ENCODE measurements around the gene RUNDC1. TPM values are rescaled to one million over a fixed set of nuclear protein-coding genes. Genes with fewer than 3 reads are reported as not detected.

The RUNDC1 gene
- total RNA-seq, 1 experiment from 2014 or later: 11.2 TPM

DNA sequence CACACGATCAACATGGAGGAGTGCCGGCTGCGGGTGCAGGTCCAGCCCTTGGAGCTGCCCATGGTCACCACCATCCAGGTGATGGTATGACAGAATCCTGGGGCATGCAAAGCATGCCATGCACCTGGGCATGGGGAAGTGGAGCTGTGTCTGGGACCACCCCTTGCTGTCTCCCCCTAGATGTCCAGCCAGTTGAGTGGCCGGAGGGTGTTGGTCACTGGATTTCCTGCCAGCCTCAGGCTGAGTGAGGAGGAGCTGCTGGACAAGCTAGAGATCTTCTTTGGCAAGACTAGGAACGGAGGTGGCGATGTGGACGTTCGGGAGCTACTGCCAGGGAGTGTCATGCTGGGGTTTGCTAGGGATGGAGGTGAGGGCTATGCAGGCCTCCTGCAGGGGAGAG is 32.9 kb downstream of the RUNDC1 start:
- ChIA-PET POLR2A (no interaction called here), CTCF (no interaction called here)
- Histone ChIP-seq H3K4me3 (ENCODE audit: low read depth in 2 of 2, low read length in 2 of 2) (no peak overlapping the region), H3K27ac (ENCODE audit: low read length) (no peak overlapping the region), H3K36me3 (ENCODE audit: control insufficient read depth, insufficient read depth, low read length) (no peaks in the 10 kb centered on the region), H3K27me3 (ENCODE audit: control insufficient read depth, insufficient read depth, low read length) (no peaks in the 10 kb centered on the region), H3K9me3 (ENCODE audit: control insufficient read depth, insufficient read depth, low read depth, low read length) (no peaks in the 10 kb centered on the region), H3K4me1 (ENCODE audit: control insufficient read depth, insufficient read depth, low read length) (peaks cover 10% of the 10 kb centered on the region)
- intact Hi-C loops (cut with micrococcal nuclease; ENCODE audit: unreplicated experiment): no loop called here
- BruUV-seq (replicated peaks): no TSS peak
- in situ Hi-C loops (cut with HindIII; ENCODE audit: low pct_unique_long_range_greater_than_20kb, low sequenced_read_pairs): no loop called here
- DNase-seq (ENCODE audit: low read depth, low spot score) (no peak), ATAC-seq (no peak)
- no peak for TF ChIP-seq TCF7L2 (IDR thresholded peaks at IDR 0.05; ENCODE audit: low read depth, low read length)
- TF ChIP-seq SIN3A (IDR thresholded peaks at IDR 0.05; ENCODE audit: borderline replicate concordance, insufficient read depth, low read depth, low read length): no peak
- TF ChIP-seq POLR2AphosphoS5 (IDR thresholded peaks at IDR 0.05; ENCODE audit: low read depth, low read length): no peak
- TF ChIP-seq, protein P1, sequence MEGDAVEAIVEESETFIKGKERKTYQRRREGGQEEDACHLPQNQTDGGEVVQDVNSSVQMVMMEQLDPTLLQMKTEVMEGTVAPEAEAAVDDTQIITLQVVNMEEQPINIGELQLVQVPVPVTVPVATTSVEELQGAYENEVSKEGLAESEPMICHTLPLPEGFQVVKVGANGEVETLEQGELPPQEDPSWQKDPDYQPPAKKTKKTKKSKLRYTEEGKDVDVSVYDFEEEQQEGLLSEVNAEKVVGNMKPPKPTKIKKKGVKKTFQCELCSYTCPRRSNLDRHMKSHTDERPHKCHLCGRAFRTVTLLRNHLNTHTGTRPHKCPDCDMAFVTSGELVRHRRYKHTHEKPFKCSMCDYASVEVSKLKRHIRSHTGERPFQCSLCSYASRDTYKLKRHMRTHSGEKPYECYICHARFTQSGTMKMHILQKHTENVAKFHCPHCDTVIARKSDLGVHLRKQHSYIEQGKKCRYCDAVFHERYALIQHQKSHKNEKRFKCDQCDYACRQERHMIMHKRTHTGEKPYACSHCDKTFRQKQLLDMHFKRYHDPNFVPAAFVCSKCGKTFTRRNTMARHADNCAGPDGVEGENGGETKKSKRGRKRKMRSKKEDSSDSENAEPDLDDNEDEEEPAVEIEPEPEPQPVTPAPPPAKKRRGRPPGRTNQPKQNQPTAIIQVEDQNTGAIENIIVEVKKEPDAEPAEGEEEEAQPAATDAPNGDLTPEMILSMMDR (IDR thresholded peaks at IDR 0.05): no peak
- TF ChIP-seq, protein P2, sequence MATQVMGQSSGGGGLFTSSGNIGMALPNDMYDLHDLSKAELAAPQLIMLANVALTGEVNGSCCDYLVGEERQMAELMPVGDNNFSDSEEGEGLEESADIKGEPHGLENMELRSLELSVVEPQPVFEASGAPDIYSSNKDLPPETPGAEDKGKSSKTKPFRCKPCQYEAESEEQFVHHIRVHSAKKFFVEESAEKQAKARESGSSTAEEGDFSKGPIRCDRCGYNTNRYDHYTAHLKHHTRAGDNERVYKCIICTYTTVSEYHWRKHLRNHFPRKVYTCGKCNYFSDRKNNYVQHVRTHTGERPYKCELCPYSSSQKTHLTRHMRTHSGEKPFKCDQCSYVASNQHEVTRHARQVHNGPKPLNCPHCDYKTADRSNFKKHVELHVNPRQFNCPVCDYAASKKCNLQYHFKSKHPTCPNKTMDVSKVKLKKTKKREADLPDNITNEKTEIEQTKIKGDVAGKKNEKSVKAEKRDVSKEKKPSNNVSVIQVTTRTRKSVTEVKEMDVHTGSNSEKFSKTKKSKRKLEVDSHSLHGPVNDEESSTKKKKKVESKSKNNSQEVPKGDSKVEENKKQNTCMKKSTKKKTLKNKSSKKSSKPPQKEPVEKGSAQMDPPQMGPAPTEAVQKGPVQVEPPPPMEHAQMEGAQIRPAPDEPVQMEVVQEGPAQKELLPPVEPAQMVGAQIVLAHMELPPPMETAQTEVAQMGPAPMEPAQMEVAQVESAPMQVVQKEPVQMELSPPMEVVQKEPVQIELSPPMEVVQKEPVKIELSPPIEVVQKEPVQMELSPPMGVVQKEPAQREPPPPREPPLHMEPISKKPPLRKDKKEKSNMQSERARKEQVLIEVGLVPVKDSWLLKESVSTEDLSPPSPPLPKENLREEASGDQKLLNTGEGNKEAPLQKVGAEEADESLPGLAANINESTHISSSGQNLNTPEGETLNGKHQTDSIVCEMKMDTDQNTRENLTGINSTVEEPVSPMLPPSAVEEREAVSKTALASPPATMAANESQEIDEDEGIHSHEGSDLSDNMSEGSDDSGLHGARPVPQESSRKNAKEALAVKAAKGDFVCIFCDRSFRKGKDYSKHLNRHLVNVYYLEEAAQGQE (IDR thresholded peaks at IDR 0.05; ENCODE audit: insufficient read depth in 1 of 2, low read depth in 2 of 2, low read length in 1 of 2): no peak

DNA sequence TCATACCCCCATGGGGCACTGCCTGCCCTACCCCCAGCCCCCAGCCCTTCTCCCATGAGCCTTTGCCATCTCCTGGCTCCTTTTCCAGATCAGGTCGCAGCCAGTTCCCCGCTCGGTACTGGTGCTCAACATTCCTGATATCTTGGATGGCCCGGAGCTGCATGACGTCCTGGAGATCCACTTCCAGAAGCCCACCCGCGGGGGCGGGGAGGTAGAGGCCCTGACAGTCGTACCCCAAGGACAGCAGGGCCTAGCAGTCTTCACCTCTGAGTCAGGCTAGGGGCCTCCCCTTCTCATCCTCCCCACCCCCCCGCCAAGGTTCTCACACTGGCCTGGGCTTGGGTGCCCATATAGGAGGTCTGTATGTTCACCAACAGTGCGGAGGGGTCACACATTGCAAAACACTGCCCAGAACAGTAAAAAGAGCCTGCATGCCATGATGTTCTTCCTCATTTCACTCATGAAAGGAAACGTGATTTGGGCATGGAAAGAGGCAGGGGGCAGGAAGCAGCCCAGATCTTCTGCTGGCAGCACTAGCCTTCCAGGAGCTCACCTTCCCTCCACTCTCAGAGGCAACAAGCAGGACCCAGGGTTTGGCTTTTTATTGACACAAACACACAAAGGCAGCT is 33.8 kb downstream of the RUNDC1 start:
- no peaks in the 10 kb centered on the region for H3K27me3 ChIP-seq (ENCODE audit: control insufficient read depth, insufficient read depth, low read length)
- TF ChIP-seq TCF7L2 (IDR thresholded peaks at IDR 0.05; ENCODE audit: low read depth, low read length): no peak
- TF ChIP-seq, protein P2 (IDR thresholded peaks at IDR 0.05; ENCODE audit: insufficient read depth in 1 of 2, low read depth in 2 of 2, low read length in 1 of 2): no peak
- no peak for TF ChIP-seq POLR2AphosphoS5 (IDR thresholded peaks at IDR 0.05; ENCODE audit: low read depth, low read length)
- TF ChIP-seq, protein P1 (IDR thresholded peaks at IDR 0.05): no peak
- no peak for TF ChIP-seq SIN3A (IDR thresholded peaks at IDR 0.05; ENCODE audit: borderline replicate concordance, insufficient read depth, low read depth, low read length)
- POLR2A ChIA-PET: no interaction called here
- no TSS peak for BruUV-seq (replicated peaks)
- peaks cover 10% of the 10 kb centered on the region for H3K4me1 ChIP-seq (ENCODE audit: control insufficient read depth, insufficient read depth, low read length)
- no peak overlapping the region for H3K4me3 ChIP-seq (ENCODE audit: low read depth in 2 of 2, low read length in 2 of 2)
- intact Hi-C loops (cut with micrococcal nuclease; ENCODE audit: unreplicated experiment): no loop called here
- no peak overlapping the region for H3K27ac ChIP-seq (ENCODE audit: low read length)
- CTCF ChIA-PET: no interaction called here
- in situ Hi-C loops (cut with HindIII; ENCODE audit: low pct_unique_long_range_greater_than_20kb, low sequenced_read_pairs): no loop called here
- H3K36me3 ChIP-seq (ENCODE audit: control insufficient read depth, insufficient read depth, low read length): no peaks in the 10 kb centered on the region
- ATAC-seq (no peak), DNase-seq (ENCODE audit: low read depth, low spot score) (no peak)
- no peaks in the 10 kb centered on the region for H3K9me3 ChIP-seq (ENCODE audit: control insufficient read depth, insufficient read depth, low read depth, low read length)
